PC-3 (cell line): ENCODE measurements around the gene SLC45A2. TPM values are rescaled to one million over a fixed set of nuclear protein-coding genes. Genes with fewer than 3 reads are reported as not detected.

Experiments
- ATAC-seq: fragments of 200-7000 bp; cut with Tn5 transposase; 2 replicates; pipeline ENCODE4 v1.9.1; 2020; ENCODE audit warnings: mild to moderate bottlenecking, moderate library complexity
- BruUV-seq: library from RNA; stranded (reverse); fragments of 400-500 nt; replicated peaks from 2 replicates; lab custom pipeline; 2021; lab: Mats Ljungman, UMichigan
- CTCF ChIA-PET: fragments of 300-600 bp; sonication (Branson Sonifier 250); formaldehyde crosslinking; loops from one replicate; lab custom pipeline; 2022; ENCODE audit warnings: antibody characterized with exemption; lab: Charles Lee
- POLR2A ChIA-PET: fragments of 300-600 bp; sonication (Branson Sonifier 250); formaldehyde crosslinking; loops from one replicate; lab custom pipeline; 2022; ENCODE audit warnings: antibody characterized with exemption; ENCODE audit not compliant: unreplicated experiment; lab: Charles Lee
- DNase-seq: peaks from one replicate; pipeline ENCODE4 v3.0.0-alpha.2; 2015
- H2AFZ ChIP-seq: fragments of 300-600 bp; sonication (generic); 2 replicates; pipeline ENCODE4 v1.6.0; 2016; ENCODE audit warnings: antibody characterized with exemption, low read length
- H3F3A ChIP-seq: fragments of 300-600 bp; sonication (generic); one replicate; pipeline ENCODE4 v1.6.0; 2017; ENCODE audit warnings: antibody characterized with exemption, low read length, control low read depth, mild to moderate bottlenecking; ENCODE audit not compliant: unreplicated experiment
- H3K27ac ChIP-seq: fragments of 300-600 bp; sonication (generic); 2 replicates; pipeline ENCODE4 v1.5.1; 2016; ENCODE audit warnings: mild to moderate bottlenecking, low read length
- H3K27me3 ChIP-seq: fragments of 300-600 bp; sonication (generic); 2 replicates; pipeline ENCODE4 v1.6.1; 2016; ENCODE audit warnings: low read length, mixed read lengths
- H3K36me3 ChIP-seq: fragments of 300-600 bp; sonication (generic); 2 replicates; pipeline ENCODE4 v1.6.1; 2016; ENCODE audit warnings: low read depth, mixed run types, low read length, mixed read lengths
- H3K4me1 ChIP-seq: fragments of 300-600 bp; sonication (generic); 2 replicates; pipeline ENCODE4 v1.5.1; 2016; ENCODE audit warnings: low read length; ENCODE audit not compliant: insufficient read depth
- H3K4me2 ChIP-seq: fragments of 300-600 bp; sonication (generic); 2 replicates; pipeline ENCODE4 v1.6.0; 2016; ENCODE audit warnings: low read length
- H3K4me3 ChIP-seq: fragments of 300-600 bp; sonication (generic); 2 replicates; pipeline ENCODE4 v1.5.1; 2016; ENCODE audit warnings: mild to moderate bottlenecking, low read length, mixed read lengths
- H3K79me2 ChIP-seq: fragments of 300-600 bp; sonication (generic); 2 replicates; pipeline ENCODE4 v1.6.1; 2017; ENCODE audit warnings: low read length, mixed read lengths
- H3K9ac ChIP-seq: fragments of 300-600 bp; sonication (generic); 2 replicates; pipeline ENCODE4 v1.6.0; 2016; ENCODE audit warnings: mild to moderate bottlenecking, low read length
- H3K9me2 ChIP-seq: fragments of 300-600 bp; sonication (generic); replicated peaks from 2 replicates; pipeline ENCODE4 v1.6.1; 2016; ENCODE audit warnings: mixed run types, low read length, mixed read lengths
- H3K9me3 ChIP-seq: fragments of 300-600 bp; sonication (generic); 2 replicates; pipeline ENCODE4 v1.6.1; 2016; ENCODE audit warnings: low read length, mixed read lengths
- H4K20me1 ChIP-seq: fragments of 300-600 bp; sonication (generic); 2 replicates; pipeline ENCODE4 v1.6.1; 2016; ENCODE audit warnings: low read length, mixed read lengths
- EZH2 ChIP-seq: fragments of 300-600 bp; sonication (generic); IDR thresholded peaks from one replicate; pipeline ENCODE4 v1.6.1; 2017; ENCODE audit warnings: antibody characterized with exemption, mild to moderate bottlenecking, low read length; ENCODE audit not compliant: unreplicated experiment
- EZH2phosphoT487 ChIP-seq: fragments of 300-600 bp; sonication (generic); IDR thresholded peaks from 2 replicates; pipeline ENCODE4 v1.6.1; 2018; ENCODE audit warnings: mild to moderate bottlenecking, antibody characterized with exemption, low read length, borderline replicate concordance
- intact Hi-C: fragments of 100-400 bp; cut with micrococcal nuclease; formaldehyde crosslinking; loops from 2 replicates; pipeline ENCODE4 v1.9.0; 2023
- total RNA-seq: library from RNA; depleted of rRNA; stranded (reverse); fragments of >200 nt; gene quantifications from 2 replicates; pipeline ENCODE4 v1.2.3, GENCODE V29; 2014
- TF ChIP-seq, protein P1 (sequence below): fragments of 300-600 bp; sonication (generic); conservative IDR thresholded peaks from 2 replicates; pipeline ENCODE4 v1.5.1; 2017; ENCODE audit warnings: antibody characterized with exemption, low read depth, mild to moderate bottlenecking, low read length

SLC45A2 gene
- total RNA-seq, 1 experiment from 2014 or later: not detected

DNA sequence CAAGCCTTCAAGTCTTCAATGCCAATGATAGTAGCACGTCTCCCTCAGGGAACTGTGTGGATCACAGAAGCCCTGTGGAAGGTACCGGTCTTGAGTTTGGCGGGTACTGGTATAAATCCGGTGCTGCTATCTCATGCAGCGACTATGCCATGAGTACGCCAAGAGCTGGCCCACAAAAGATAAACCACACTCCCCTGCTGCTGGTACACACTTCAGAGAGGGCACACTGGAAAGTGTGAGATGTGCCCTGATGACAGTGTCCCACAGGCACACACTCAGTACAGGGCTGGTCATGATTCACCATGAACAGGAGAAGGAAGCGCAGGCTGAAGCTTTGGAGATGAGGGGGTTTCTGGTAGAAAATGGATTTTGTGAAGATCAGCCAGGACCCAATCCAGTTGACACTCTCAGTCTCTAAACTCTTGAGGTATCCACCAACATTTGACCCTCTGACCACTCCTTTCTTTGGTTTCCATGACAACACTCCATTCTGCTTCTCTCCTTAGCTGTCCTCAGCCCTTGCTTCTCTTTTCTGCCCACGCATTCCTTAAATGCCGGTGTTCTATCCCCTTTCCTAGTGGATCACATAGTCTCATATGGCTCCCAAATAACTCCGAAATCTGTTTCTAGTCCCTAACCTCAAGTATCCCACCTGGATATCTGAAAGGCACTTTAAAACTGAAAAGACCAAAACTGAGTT lies 18.3 kb upstream of the SLC45A2 start:
- H4K20me1 ChIP-seq: no peaks in the 10 kb centered on the region
- H3K79me2 ChIP-seq: peaks cover 17% of the 10 kb centered on the region
- H3K9ac ChIP-seq: no peak overlapping the region
- H3K36me3 ChIP-seq: no peaks in the 10 kb centered on the region
- ChIA-PET CTCF (no interaction called here), POLR2A (no interaction called here)
- no peak overlapping the region for H3K4me2 ChIP-seq
- no peak overlapping the region for H3K4me3 ChIP-seq
- BruUV-seq: no TSS peak
- ATAC-seq (no peak), DNase-seq (no peak)
- no peaks in the 10 kb centered on the region for H3K9me2 ChIP-seq
- no peaks in the 10 kb centered on the region for H3K27me3 ChIP-seq
- H3F3A ChIP-seq: no peaks in the 10 kb centered on the region
- no peaks in the 10 kb centered on the region for H3K9me3 ChIP-seq
- H3K27ac ChIP-seq: no peak overlapping the region
- intact Hi-C loops: loop anchor here (10.0 kb wide), 2 partner anchors 712 to 912 kb away; partner anchors contain the start of genes BRIX1 and RAD1
- H3K4me1 ChIP-seq: peaks cover 30% of the 10 kb centered on the region
- TF ChIP-seq EZH2phosphoT487 (no peak), EZH2 (no peak)
- TF ChIP-seq, protein P1, sequence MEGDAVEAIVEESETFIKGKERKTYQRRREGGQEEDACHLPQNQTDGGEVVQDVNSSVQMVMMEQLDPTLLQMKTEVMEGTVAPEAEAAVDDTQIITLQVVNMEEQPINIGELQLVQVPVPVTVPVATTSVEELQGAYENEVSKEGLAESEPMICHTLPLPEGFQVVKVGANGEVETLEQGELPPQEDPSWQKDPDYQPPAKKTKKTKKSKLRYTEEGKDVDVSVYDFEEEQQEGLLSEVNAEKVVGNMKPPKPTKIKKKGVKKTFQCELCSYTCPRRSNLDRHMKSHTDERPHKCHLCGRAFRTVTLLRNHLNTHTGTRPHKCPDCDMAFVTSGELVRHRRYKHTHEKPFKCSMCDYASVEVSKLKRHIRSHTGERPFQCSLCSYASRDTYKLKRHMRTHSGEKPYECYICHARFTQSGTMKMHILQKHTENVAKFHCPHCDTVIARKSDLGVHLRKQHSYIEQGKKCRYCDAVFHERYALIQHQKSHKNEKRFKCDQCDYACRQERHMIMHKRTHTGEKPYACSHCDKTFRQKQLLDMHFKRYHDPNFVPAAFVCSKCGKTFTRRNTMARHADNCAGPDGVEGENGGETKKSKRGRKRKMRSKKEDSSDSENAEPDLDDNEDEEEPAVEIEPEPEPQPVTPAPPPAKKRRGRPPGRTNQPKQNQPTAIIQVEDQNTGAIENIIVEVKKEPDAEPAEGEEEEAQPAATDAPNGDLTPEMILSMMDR: no peak
- no peak overlapping the region for H2AFZ ChIP-seq

DNA sequence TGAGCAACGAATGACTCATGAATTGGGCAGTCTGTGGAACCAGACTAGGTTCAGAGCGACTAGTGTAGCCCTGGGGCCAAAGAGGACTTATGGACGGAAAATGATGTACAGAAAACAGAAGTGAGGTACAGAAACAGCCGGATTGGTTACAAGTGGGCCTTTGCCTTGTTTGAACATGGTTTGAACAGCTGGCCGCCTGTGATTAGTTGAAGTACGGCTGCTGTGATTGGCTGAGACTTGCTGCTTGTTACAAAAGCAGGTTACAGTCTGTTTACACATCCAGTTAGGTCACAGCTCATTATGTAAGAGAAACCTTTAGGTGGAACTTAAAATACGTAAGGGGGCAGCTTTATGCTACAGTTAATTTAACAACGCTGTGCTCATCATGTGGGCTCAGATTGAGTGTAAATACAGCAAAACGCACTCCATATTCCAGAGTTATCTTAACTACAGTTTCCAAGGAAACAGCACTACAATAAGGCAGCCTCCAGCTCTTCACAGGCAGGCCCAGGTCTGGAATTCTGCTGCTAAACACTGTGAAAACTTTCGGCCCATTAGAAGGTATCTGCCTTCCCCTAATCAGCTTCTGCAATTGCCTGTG lies 16.8 kb upstream of the SLC45A2 start:
- CTCF ChIA-PET: interaction anchor here (0.6 kb wide), 1 partner anchor 33 kb away, joined by 3 read pairs; no protein-coding TSS in a partner anchor
- intact Hi-C loops: loop anchor here (10.0 kb wide), 2 partner anchors 713 to 913 kb away; partner anchors contain the start of genes BRIX1 and RAD1
- ATAC-seq (peak; percentile 80), DNase-seq (peak; percentile 83)
- Histone ChIP-seq H3K9me2 (no peaks in the 10 kb centered on the region), H3K4me1 (peaks cover 30% of the 10 kb centered on the region), H3K79me2 (0 out of 2 replicates have a peak, but pooled peaks cover 8% of the 10 kb centered on the region), H2AFZ (peak overlapping the region; percentile 68), H3K27ac (peak overlapping the region; percentile 61), H3K4me2 (peak overlapping the region; percentile 69), H3K9me3 (no peaks in the 10 kb centered on the region), H3K36me3 (no peaks in the 10 kb centered on the region), H3K4me3 (peak overlapping the region; percentile 22; the same call in 1 of the 2 replicates), H3K27me3 (no peaks in the 10 kb centered on the region), H3F3A (no peaks in the 10 kb centered on the region), H3K9ac (peak overlapping the region; percentile 20; the same call in 1 of the 2 replicates), H4K20me1 (no peaks in the 10 kb centered on the region)
- BruUV-seq: no TSS peak
- POLR2A ChIA-PET: interaction anchor here (0.5 to 0.6 kb wide), 3 partner anchors 32 to 175 kb away, joined by 4 to 7 read pairs (median 5); no protein-coding TSS in a partner anchor
- TF ChIP-seq, protein P1: no peak
- no peak for TF ChIP-seq EZH2
- no peak for TF ChIP-seq EZH2phosphoT487
